ENCODE data around the gene FGF6.

FGF6 gene

GRCh38 chr12:4483885-4484823 is 38.5 kb upstream of the FGF6 start:
- POLR2A ChIA-PET, result no interaction called here
- CTCF ChIA-PET, result no interaction called here
- H3K4me3 ChIP-seq (ENCODE audit: low read depth, low read length), result no peak overlapping the region
- no peak for TF ChIP-seq CTCF (IDR thresholded peaks at IDR 0.05; ENCODE audit: insufficient read depth, low read length, missing control alignments)
- DNase-seq (ENCODE audit: low read depth, low spot score), result no peak

- DNase-seq (ENCODE audit: low read depth, low spot score), result no peak
- no peak for TF ChIP-seq CTCF (IDR thresholded peaks at IDR 0.05; ENCODE audit: insufficient read depth, low read length, missing control alignments)
- POLR2A ChIA-PET, result no interaction called here
- CTCF ChIA-PET, result no interaction called here
- H3K4me3 ChIP-seq (ENCODE audit: low read depth, low read length), result no peak overlapping the region
These were observed 37.3 kb upstream of the FGF6 start for GRCh38 chr12:4482936-4483335.

GRCh38 chr12:4478933-4479332 is 33.3 kb upstream of the FGF6 start:
- ChIA-PET CTCF (no interaction called here), POLR2A (no interaction called here)
- DNase-seq (ENCODE audit: low read depth, low spot score), result no peak
- H3K4me3 ChIP-seq (ENCODE audit: low read depth, low read length), result no peak overlapping the region
- TF ChIP-seq CTCF (IDR thresholded peaks at IDR 0.05; ENCODE audit: insufficient read depth, low read length, missing control alignments), result no peak

- no peak overlapping the region for H3K4me3 ChIP-seq (ENCODE audit: low read depth, low read length)
- TF ChIP-seq CTCF (IDR thresholded peaks at IDR 0.05; ENCODE audit: insufficient read depth, low read length, missing control alignments), result no peak
- DNase-seq (ENCODE audit: low read depth, low spot score), result no peak
- POLR2A ChIA-PET, result no interaction called here
- CTCF ChIA-PET, result no interaction called here
These were observed 31.5 kb upstream of the FGF6 start for GRCh38 chr12:4477129-4477528.

GRCh38 chr12:4472046-4472445 is 26.4 kb upstream of the FGF6 start:
- no peak for DNase-seq (ENCODE audit: low read depth, low spot score)
- TF ChIP-seq CTCF (IDR thresholded peaks at IDR 0.05; ENCODE audit: insufficient read depth, low read length, missing control alignments), result no peak
- CTCF ChIA-PET, result no interaction called here
- no peak overlapping the region for H3K4me3 ChIP-seq (ENCODE audit: low read depth, low read length)
- POLR2A ChIA-PET, result no interaction called here

- ChIA-PET POLR2A (no interaction called here), CTCF (no interaction called here)
- H3K4me3 ChIP-seq (ENCODE audit: low read depth, low read length), result no peak overlapping the region
- no peak for DNase-seq (ENCODE audit: low read depth, low spot score)
- TF ChIP-seq CTCF (IDR thresholded peaks at IDR 0.05; ENCODE audit: insufficient read depth, low read length, missing control alignments), result no peak
These were observed 25.6 kb upstream of the FGF6 start for GRCh38 chr12:4471256-4471655.

Data from AG04449 (cell line).